IPS-18c (cell line): ENCODE measurements around the gene KPTN.

Source experiments
- H3K4me3 ChIP-seq: 2 replicates; pipeline ENCODE4 v1.7.0; 2013; ENCODE audit warnings: low read depth, mild to moderate bottlenecking, low read length, moderate library complexity; ENCODE audit not compliant: insufficient read depth
- H3K9me3 ChIP-seq: one replicate; pipeline ENCODE4 v1.6.1; 2013; ENCODE audit warnings: mild to moderate bottlenecking, low read length, moderate library complexity; ENCODE audit not compliant: control insufficient read depth, insufficient read depth

KPTN gene

GRCh38 chr19:47511128-47511517 lies 27.1 kb upstream of the KPTN start:
- Histone ChIP-seq H3K4me3 (no peak overlapping the region), H3K9me3 (peaks cover 2% of the 10 kb centered on the region)

- Histone ChIP-seq H3K9me3 (no peaks in the 10 kb centered on the region), H3K4me3 (no peak overlapping the region)
These were observed 26.6 kb upstream of the KPTN start for GRCh38 chr19:47510516-47511127.

- Histone ChIP-seq H3K4me3 (no peak overlapping the region), H3K9me3 (no peaks in the 10 kb centered on the region)
These were observed 26.0 kb upstream of the KPTN start for GRCh38 chr19:47509973-47510372.

GRCh38 chr19:47509170-47509847 lies 25.3 kb upstream of the KPTN start:
- no peak overlapping the region for H3K4me3 ChIP-seq
- no peaks in the 10 kb centered on the region for H3K9me3 ChIP-seq

DNA sequence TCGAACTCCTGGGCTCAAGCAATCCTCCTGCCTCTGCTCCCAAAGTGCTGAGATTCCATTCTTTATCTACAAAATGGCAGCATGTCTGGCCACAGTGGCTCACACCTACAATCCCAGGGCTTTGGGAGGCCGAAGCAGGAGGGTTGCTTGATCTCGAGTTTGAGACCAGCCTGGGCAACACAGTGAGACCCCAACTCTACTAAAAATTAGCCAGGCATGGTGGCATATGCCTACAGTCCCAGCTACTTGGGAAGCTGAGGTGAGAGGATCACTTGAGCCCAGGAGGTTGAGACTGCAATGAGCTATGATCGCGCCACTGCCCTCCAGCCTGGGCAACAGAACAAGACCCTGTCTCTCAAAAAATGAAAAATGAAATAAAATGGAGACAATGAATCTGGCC lies 24.7 kb upstream of the KPTN start:
- Histone ChIP-seq H3K9me3 (no peaks in the 10 kb centered on the region), H3K4me3 (no peak overlapping the region)

DNA sequence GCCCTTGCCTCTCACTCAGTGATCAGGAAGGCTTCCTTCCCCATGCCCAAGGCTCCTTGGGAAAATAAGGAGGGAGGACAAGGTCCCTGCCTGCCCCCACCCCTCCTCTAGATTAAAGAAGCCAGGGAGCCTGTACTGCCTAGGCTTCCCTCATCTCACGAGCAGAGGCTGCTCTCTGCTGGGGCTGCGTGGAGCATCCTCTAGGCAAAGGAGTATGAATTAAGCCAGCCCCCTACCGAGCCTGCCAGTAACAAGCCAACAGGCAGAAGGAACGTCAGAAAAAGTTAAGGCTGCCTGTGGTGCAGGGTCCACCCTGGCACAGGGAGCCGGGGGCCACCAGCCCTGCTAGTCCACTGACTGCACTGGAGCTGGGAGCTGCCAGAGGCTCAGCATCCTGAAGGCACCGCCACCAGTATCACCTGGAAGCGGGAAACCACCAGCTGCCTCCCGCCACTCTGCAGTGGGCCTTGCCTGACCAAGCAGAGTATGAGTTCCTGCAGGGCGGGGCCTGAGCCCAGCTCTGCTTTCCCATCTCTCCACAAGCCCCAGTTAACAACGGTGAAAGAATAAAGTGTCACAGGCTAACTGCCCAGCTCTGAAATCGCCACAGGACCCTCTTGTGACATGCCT lies 24.0 kb upstream of the KPTN start:
- H3K9me3 ChIP-seq = no peaks in the 10 kb centered on the region
- H3K4me3 ChIP-seq = no peak overlapping the region

DNA sequence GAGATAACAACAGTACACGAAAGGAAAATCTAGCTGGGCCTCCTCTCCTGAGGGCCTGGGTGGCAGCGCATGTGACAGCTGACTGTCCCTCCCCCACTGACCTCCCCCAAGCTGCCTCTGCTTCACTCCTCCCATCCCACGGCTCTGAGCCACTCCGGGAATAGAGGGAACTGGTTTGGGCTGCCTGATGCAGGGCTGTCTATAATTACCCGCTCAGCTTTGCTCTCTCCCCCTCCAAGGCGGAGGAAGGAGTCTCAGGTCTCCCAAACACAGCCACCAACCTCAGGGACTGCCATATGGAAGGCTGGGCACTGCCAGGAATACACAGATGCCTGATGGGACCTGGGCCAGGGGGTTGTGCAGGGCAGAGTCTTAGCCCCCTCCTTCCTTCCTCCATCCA lies 23.0 kb upstream of the KPTN start:
- Histone ChIP-seq H3K4me3 (no peak overlapping the region), H3K9me3 (peaks cover 2% of the 10 kb centered on the region)

GRCh38 chr19:47506459-47506858 lies 22.4 kb upstream of the KPTN start:
- Histone ChIP-seq H3K4me3 (no peak overlapping the region), H3K9me3 (peaks cover 2% of the 10 kb centered on the region)

DNA sequence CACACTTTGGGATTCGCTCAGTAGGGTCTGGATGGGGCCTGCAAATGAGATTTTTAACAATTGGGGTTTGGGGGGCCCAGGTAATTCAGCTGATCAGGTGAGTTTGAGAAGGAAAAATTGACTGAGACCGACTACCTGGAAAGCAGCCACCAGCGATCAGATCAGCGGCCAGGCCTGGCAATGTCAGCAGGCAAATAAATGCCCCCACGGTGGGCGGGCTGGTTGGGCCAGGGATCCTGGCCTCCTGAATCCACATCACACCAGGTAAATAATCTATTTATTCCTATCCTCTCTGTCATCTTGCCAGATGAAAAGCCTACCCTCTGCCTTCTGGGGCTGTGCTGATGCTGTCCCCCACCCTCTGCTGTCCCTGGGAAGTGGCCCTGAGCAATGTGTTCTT lies 21.5 kb upstream of the KPTN start:
- peaks cover 2% of the 10 kb centered on the region for H3K9me3 ChIP-seq
- no peak overlapping the region for H3K4me3 ChIP-seq

- H3K9me3 ChIP-seq = peaks cover 2% of the 10 kb centered on the region
- no peak overlapping the region for H3K4me3 ChIP-seq
These were observed 19.8 kb upstream of the KPTN start for GRCh38 chr19:47503826-47504150.

GRCh38 chr19:47503130-47503825 lies 19.3 kb upstream of the KPTN start:
- Histone ChIP-seq H3K9me3 (peaks cover 2% of the 10 kb centered on the region), H3K4me3 (no peak overlapping the region)

- H3K4me3 ChIP-seq = no peak overlapping the region
- peaks cover 2% of the 10 kb centered on the region for H3K9me3 ChIP-seq
These were observed 16.1 kb upstream of the KPTN start for GRCh38 chr19:47499863-47500830.

DNA sequence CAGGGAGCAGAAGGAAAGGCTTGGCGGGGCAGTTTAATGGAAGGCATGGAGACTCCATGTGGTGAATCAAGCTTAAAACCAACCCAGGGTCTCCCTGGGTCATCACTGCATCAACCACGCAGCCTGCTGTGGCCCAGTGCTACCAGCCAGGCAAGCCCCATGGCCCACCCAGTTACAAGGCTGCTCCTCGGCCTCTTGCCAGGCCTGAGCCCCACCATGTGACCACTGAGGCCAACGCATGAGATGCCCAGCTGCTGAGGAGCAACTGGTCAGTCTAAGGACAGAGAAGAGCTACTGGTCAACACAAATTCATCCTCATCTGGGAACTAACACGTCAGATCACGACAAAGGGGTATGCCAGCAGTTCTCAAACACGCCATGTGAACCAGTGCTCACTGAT lies 15.4 kb upstream of the KPTN start:
- peaks cover 2% of the 10 kb centered on the region for H3K9me3 ChIP-seq

DNA sequence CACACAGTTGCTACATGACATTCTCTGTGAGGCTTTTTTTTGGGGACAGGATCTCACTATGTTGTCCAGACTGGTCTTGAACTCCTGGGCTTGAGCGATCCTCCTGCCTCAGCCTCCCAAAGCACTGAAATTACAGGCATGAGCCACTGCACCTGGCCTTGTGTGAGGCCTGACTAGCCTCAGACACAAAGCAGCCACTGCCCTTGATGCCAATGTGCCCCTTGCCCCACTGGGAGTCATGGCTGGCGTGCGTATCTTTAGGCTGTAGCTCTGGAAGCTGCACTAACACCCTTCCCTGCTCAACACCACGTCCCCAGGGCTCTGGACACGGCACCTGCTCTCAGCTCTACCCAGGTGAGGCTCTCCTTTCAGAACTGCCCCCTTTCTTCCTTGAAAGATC lies 14.5 kb upstream of the KPTN start:
- peaks cover 2% of the 10 kb centered on the region for H3K9me3 ChIP-seq
- H3K4me3 ChIP-seq = no peak overlapping the region

More for the DNA sequence above, 15.4 kb upstream of the KPTN start:
- no peak overlapping the region for H3K4me3 ChIP-seq

DNA sequence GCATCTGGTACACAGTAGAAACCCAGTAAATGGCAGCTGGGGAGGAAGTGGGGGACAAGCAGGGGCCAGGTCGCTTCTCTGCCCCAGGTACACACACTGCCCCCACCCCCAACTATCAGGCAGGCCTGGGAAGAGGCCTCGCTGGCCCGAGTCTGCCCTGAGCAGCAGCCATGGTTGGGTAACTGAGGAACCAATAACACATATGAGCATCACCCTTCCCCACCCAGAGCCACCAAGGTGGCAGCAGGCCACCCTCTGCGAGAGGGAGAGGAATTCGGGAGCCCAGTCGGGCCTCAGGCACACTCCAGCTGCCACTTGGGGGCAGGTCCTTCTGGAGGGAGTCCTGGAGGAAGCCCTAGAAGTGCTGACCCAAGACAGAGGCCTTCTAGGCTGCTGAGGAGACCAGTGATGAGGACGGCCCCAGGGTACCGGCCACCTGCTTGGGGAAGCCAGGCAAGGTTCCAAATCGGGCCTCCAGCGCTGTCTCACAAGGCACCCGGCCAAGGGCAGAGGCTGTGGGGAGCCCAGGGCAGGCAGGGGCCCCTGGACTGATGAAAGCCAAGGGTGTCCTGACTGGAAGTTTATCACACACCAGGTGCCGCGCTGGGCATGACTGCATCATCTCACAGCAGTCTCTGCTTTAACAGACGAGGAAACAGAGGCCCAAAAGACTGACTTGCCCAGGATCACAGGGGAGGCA lies 14.0 kb upstream of the KPTN start:
- Histone ChIP-seq H3K4me3 (no peak overlapping the region), H3K9me3 (peaks cover 2% of the 10 kb centered on the region)

GRCh38 chr19:47497050-47497766 lies 13.2 kb upstream of the KPTN start:
- Histone ChIP-seq H3K9me3 (no peaks in the 10 kb centered on the region), H3K4me3 (no peak overlapping the region)
